ENCODE data around the gene EHMT1. TPM values are rescaled to one million over a fixed set of nuclear protein-coding genes. Genes with fewer than 3 reads are reported as not detected.

EHMT1 gene
- total RNA-seq, 2 donors from 2014 or later: 137 to 139 TPM

- no peak overlapping the region for H3K4me3 Mint-ChIP-seq
- H3K27me3 ChIP-seq (ENCODE audit: control insufficient read depth, insufficient read depth, low read length, poor library complexity, severe bottlenecking): no peaks in the 10 kb centered on the region
- peaks cover 12% of the 10 kb centered on the region for H3K9me3 ChIP-seq (ENCODE audit: control insufficient read depth, low read length)
- no peak overlapping the region for H3K27ac ChIP-seq (ENCODE audit: low read depth, low read length)
- 95 to 96% methylated on average over 4 to 13 of the region's 23 CpGs for WGBS, 2 experiments (ENCODE audit: insufficient coverage in 1 of 2, insufficient read length in 1 of 2)
- TF ChIP-seq CTCF (conservative IDR thresholded peaks at IDR 0.05): no peak
- H3K4me1 ChIP-seq (ENCODE audit: control insufficient read depth, insufficient read depth, low read length): no peaks in the 10 kb centered on the region
- no peaks in the 10 kb centered on the region for H3K4me1 Mint-ChIP-seq
- no peak for DNase-seq
- no peak overlapping the region for H3K4me3 ChIP-seq (ENCODE audit: low read length)
- peaks cover 79% of the 10 kb centered on the region for H3K36me3 Mint-ChIP-seq (ENCODE audit: low read depth)
- no peaks in the 10 kb centered on the region for H3K27me3 Mint-ChIP-seq (ENCODE audit: insufficient read depth)
- peaks cover 22% of the 10 kb centered on the region for H3K9me3 Mint-ChIP-seq
- peaks cover 48% of the 10 kb centered on the region for H3K36me3 ChIP-seq (ENCODE audit: control insufficient read depth, insufficient read depth, low read length)
- H3K27ac Mint-ChIP-seq: no peak overlapping the region
- H3K9ac ChIP-seq (ENCODE audit: extremely low read depth, low read length, poor library complexity, severe bottlenecking): no peak overlapping the region
Measured at GRCh38 chr9:137818286-137818685, 199.5 kb downstream of the EHMT1 start.

- H3K9me3 ChIP-seq (ENCODE audit: control insufficient read depth, low read length): peaks cover 12% of the 10 kb centered on the region
- H3K27me3 ChIP-seq (ENCODE audit: control insufficient read depth, insufficient read depth, low read length, poor library complexity, severe bottlenecking): no peaks in the 10 kb centered on the region
- Mint-ChIP-seq H3K27ac (no peak overlapping the region), H3K9me3 (peaks cover 22% of the 10 kb centered on the region), H3K4me1 (no peaks in the 10 kb centered on the region), H3K4me3 (no peak overlapping the region), H3K36me3 (ENCODE audit: low read depth) (peaks cover 81% of the 10 kb centered on the region), H3K27me3 (ENCODE audit: insufficient read depth) (no peaks in the 10 kb centered on the region)
- no peak overlapping the region for H3K4me3 ChIP-seq (ENCODE audit: low read length)
- no peak for TF ChIP-seq CTCF (conservative IDR thresholded peaks at IDR 0.05)
- no peaks in the 10 kb centered on the region for H3K4me1 ChIP-seq (ENCODE audit: control insufficient read depth, insufficient read depth, low read length)
- peaks cover 59% of the 10 kb centered on the region for H3K36me3 ChIP-seq (ENCODE audit: control insufficient read depth, insufficient read depth, low read length)
- WGBS, 2 experiments (ENCODE audit: insufficient coverage in 1 of 2, insufficient read length in 1 of 2): 94 to 98% methylated on average over 7 to 11 of the region's 11 CpGs
- H3K9ac ChIP-seq (ENCODE audit: extremely low read depth, low read length, poor library complexity, severe bottlenecking): no peak overlapping the region
- H3K27ac ChIP-seq (ENCODE audit: low read depth, low read length): no peak overlapping the region
- no peak for DNase-seq
Measured at GRCh38 chr9:137820161-137820855, 201.5 kb downstream of the EHMT1 start.

- DNase-seq: no peak
- TF ChIP-seq CTCF (conservative IDR thresholded peaks at IDR 0.05): no peak
- no peaks in the 10 kb centered on the region for H3K4me1 ChIP-seq (ENCODE audit: control insufficient read depth, insufficient read depth, low read length)
- H3K9ac ChIP-seq (ENCODE audit: extremely low read depth, low read length, poor library complexity, severe bottlenecking): no peak overlapping the region
- Mint-ChIP-seq H3K9me3 (peaks cover 8% of the 10 kb centered on the region), H3K27ac (no peak overlapping the region), H3K4me3 (no peak overlapping the region), H3K27me3 (ENCODE audit: insufficient read depth) (no peaks in the 10 kb centered on the region), H3K4me1 (no peaks in the 10 kb centered on the region), H3K36me3 (ENCODE audit: low read depth) (peaks cover 79% of the 10 kb centered on the region)
- H3K9me3 ChIP-seq (ENCODE audit: control insufficient read depth, low read length): peaks cover 4% of the 10 kb centered on the region
- 94 to 95% methylated on average over 9 to 10 of the region's 10 CpGs for WGBS, 2 experiments (ENCODE audit: insufficient coverage in 1 of 2, insufficient read length in 1 of 2)
- no peak overlapping the region for H3K27ac ChIP-seq (ENCODE audit: low read depth, low read length)
- no peaks in the 10 kb centered on the region for H3K27me3 ChIP-seq (ENCODE audit: control insufficient read depth, insufficient read depth, low read length, poor library complexity, severe bottlenecking)
- H3K4me3 ChIP-seq (ENCODE audit: low read length): no peak overlapping the region
- H3K36me3 ChIP-seq (ENCODE audit: control insufficient read depth, insufficient read depth, low read length): peaks cover 50% of the 10 kb centered on the region
Measured at GRCh38 chr9:137823986-137824771, 205.4 kb downstream of the EHMT1 start.
